ENCODE results near the gene DHODH. TPM values are rescaled to one million over a fixed set of nuclear protein-coding genes. Genes with fewer than 3 reads are reported as not detected.

Gene DHODH
- total RNA-seq, 3 donors from 2014 or later (not counting 1 experiment from before 2014, with no cell fraction given), result 3.7 to 6.9 (median 4.7) TPM

GRCh38 chr16:72036098-72036497 lies 27.6 kb downstream of the DHODH start:
- H3K9me3 ChIP-seq (ENCODE audit: control insufficient read depth, insufficient read depth, low read length), result no peaks in the 10 kb centered on the region
- TF ChIP-seq CTCF (IDR thresholded peaks at IDR 0.05), result no peak
- DNase-seq (no peak), ATAC-seq (no peak)
- no peaks in the 10 kb centered on the region for H3K9me3 Mint-ChIP-seq
- H3K36me3 ChIP-seq (ENCODE audit: control insufficient read depth, insufficient read depth, low read length), result no peaks in the 10 kb centered on the region
- H3K4me1 ChIP-seq (ENCODE audit: control insufficient read depth, insufficient read depth, low read length), result no peaks in the 10 kb centered on the region
- no peaks in the 10 kb centered on the region for H3K27me3 Mint-ChIP-seq (ENCODE audit: low read depth in 2 of 2)
- no peaks in the 10 kb centered on the region for H3K36me3 Mint-ChIP-seq
- H3K27ac Mint-ChIP-seq, result no peak overlapping the region
- no peaks in the 10 kb centered on the region for H3K4me1 Mint-ChIP-seq
- WGBS (ENCODE audit: insufficient coverage), result 93% methylated on average over 5 of the region's 5 CpGs
- intact Hi-C loops (cut with micrococcal nuclease), result no loop called here
- H3K27me3 ChIP-seq (ENCODE audit: control insufficient read depth, insufficient read depth, low read length), result no peaks in the 10 kb centered on the region
- no peak overlapping the region for H3K27ac ChIP-seq (ENCODE audit: low read length)
- no peak overlapping the region for H3K4me3 ChIP-seq (ENCODE audit: low read length)
- H3K4me3 Mint-ChIP-seq, result no peak overlapping the region

- no peak for ATAC-seq
- H3K9me3 Mint-ChIP-seq, result no peaks in the 10 kb centered on the region
- no peaks in the 10 kb centered on the region for H3K36me3 Mint-ChIP-seq
Observed at GRCh38 chr16:72042157-72042660, 33.7 kb downstream of the DHODH start.

GRCh38 chr16:72043058-72043457 lies 34.5 kb downstream of the DHODH start:
- Mint-ChIP-seq H3K9me3 (no peaks in the 10 kb centered on the region), H3K36me3 (no peaks in the 10 kb centered on the region), H3K4me3 (no peak overlapping the region), H3K27me3 (ENCODE audit: low read depth in 2 of 2) (no peaks in the 10 kb centered on the region), H3K4me1 (no peaks in the 10 kb centered on the region), H3K27ac (no peak overlapping the region)
- Histone ChIP-seq H3K27ac (ENCODE audit: low read length) (no peak overlapping the region), H3K4me3 (ENCODE audit: low read length) (no peak overlapping the region), H3K36me3 (ENCODE audit: control insufficient read depth, insufficient read depth, low read length) (no peaks in the 10 kb centered on the region), H3K4me1 (ENCODE audit: control insufficient read depth, insufficient read depth, low read length) (no peaks in the 10 kb centered on the region), H3K27me3 (ENCODE audit: control insufficient read depth, insufficient read depth, low read length) (no peaks in the 10 kb centered on the region), H3K9me3 (ENCODE audit: control insufficient read depth, insufficient read depth, low read length) (no peaks in the 10 kb centered on the region)
- DNase-seq, result no peak
- intact Hi-C loops (cut with micrococcal nuclease), result no loop called here
- no peak for TF ChIP-seq CTCF (IDR thresholded peaks at IDR 0.05)
- ATAC-seq, result no peak
- WGBS (ENCODE audit: insufficient coverage), result 86% methylated on average over 3 of the region's 3 CpGs

More at GRCh38 chr16:72042157-72042660, 33.7 kb downstream of the DHODH start:
- H3K9me3 ChIP-seq (ENCODE audit: control insufficient read depth, insufficient read depth, low read length), result no peaks in the 10 kb centered on the region
- TF ChIP-seq CTCF (IDR thresholded peaks at IDR 0.05), result no peak
- WGBS (ENCODE audit: insufficient coverage), result 51% methylated on average over 2 of the region's 2 CpGs
- H3K4me1 ChIP-seq (ENCODE audit: control insufficient read depth, insufficient read depth, low read length), result no peaks in the 10 kb centered on the region
- H3K27ac Mint-ChIP-seq, result no peak overlapping the region
- intact Hi-C loops (cut with micrococcal nuclease), result no loop called here
- H3K36me3 ChIP-seq (ENCODE audit: control insufficient read depth, insufficient read depth, low read length), result no peaks in the 10 kb centered on the region
- H3K4me3 Mint-ChIP-seq, result no peak overlapping the region
- H3K27me3 Mint-ChIP-seq (ENCODE audit: low read depth in 2 of 2), result no peaks in the 10 kb centered on the region
- H3K4me1 Mint-ChIP-seq, result no peaks in the 10 kb centered on the region
- no peak overlapping the region for H3K4me3 ChIP-seq (ENCODE audit: low read length)
- no peak overlapping the region for H3K27ac ChIP-seq (ENCODE audit: low read length)
- no peak for DNase-seq
- no peaks in the 10 kb centered on the region for H3K27me3 ChIP-seq (ENCODE audit: control insufficient read depth, insufficient read depth, low read length)

- H3K36me3 Mint-ChIP-seq, result no peaks in the 10 kb centered on the region
- H3K27ac ChIP-seq (ENCODE audit: low read length), result no peak overlapping the region
- no peak overlapping the region for H3K27ac Mint-ChIP-seq
- WGBS (ENCODE audit: insufficient coverage), result 88% methylated on average over 1 of the region's 1 CpG
- no peaks in the 10 kb centered on the region for H3K27me3 ChIP-seq (ENCODE audit: control insufficient read depth, insufficient read depth, low read length)
- TF ChIP-seq CTCF (IDR thresholded peaks at IDR 0.05), result no peak
- DNase-seq, result no peak
- H3K4me3 ChIP-seq (ENCODE audit: low read length), result no peak overlapping the region
- H3K4me3 Mint-ChIP-seq, result no peak overlapping the region
- no peaks in the 10 kb centered on the region for H3K36me3 ChIP-seq (ENCODE audit: control insufficient read depth, insufficient read depth, low read length)
- H3K4me1 ChIP-seq (ENCODE audit: control insufficient read depth, insufficient read depth, low read length), result no peaks in the 10 kb centered on the region
- no peaks in the 10 kb centered on the region for H3K9me3 Mint-ChIP-seq
- no peaks in the 10 kb centered on the region for H3K27me3 Mint-ChIP-seq (ENCODE audit: low read depth in 2 of 2)
- intact Hi-C loops (cut with micrococcal nuclease), result no loop called here
- H3K4me1 Mint-ChIP-seq, result no peaks in the 10 kb centered on the region
- no peak for ATAC-seq
- H3K9me3 ChIP-seq (ENCODE audit: control insufficient read depth, insufficient read depth, low read length), result no peaks in the 10 kb centered on the region
Observed at GRCh38 chr16:72043539-72043938, 35.0 kb downstream of the DHODH start.
